Measurements from ENCODE around the gene NFKBIB. TPM values are rescaled to one million over a fixed set of nuclear protein-coding genes. Genes with fewer than 3 reads are reported as not detected.

NFKBIB gene
- total and polyA plus RNA-seq, 2 donors (not counting 3 experiments of a cell fraction or from before 2014, with no cell fraction given): 25.0 to 30.8 TPM

DNA sequence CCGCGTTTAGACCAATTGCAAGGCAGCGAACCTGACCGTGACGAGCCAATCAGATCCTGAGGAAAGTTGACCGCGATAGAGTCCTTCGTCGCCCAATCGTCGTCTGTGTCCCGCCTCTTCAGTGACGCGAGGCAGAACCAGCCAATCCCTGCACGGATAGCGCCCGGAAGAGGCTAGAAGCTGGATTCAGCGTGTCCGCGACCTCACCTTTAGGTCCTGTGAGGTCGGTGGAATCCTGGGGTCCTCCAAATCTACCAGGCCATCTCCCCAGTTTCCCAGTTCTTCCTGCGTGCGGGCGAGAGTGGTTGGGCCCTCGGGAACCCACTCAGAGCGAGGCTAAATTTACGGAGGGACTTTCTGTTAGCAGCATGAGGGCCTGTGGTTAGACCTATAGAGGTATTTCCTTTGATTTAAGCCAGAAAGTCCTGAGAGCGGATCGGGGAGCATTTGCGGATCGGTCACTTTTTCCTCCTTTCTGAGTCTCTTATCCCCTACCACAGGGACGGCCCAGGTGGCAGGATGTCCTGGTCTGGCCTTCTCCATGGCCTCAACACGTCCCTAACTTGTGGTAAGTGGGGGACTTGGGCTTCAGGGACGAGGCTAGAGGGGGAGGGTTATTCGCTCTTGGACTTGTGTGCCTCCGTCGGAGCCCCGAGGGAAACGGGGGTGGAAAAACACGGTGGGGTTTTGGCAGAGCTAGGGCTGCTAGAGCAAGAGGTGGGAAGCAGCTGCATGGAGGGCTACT lies 31.2 kb downstream of the NFKBIB start, which contains the start of gene MRPS12:
Gene MRPS12 (plus strand): TSS at position 169 of the 745 bp plus-strand sequence. CDS start 351 bp downstream, at position 520.
- BruUV-seq (replicated peaks): TSS peak; percentile 74
- dilution Hi-C loops (cut with MboI; ENCODE audit: extremely low pct_ligation_motif_present, low sequenced_read_pairs): no loop called here
- Histone ChIP-seq H3K9me1 (replicated peaks; ENCODE audit: control insufficient read depth, extremely low read depth, insufficient read depth, low read length) (no peaks in the 10 kb centered on the region), H3K27ac (ENCODE audit: insufficient read depth, low read depth, low read length) (peak within 1 kb of the TSS; percentile 69), H2AFZ (ENCODE audit: low read depth, low read length) (peak within 1 kb of the TSS; percentile 73), H3K4me2 (ENCODE audit: insufficient read depth, low read length) (peak within 1 kb of the TSS; percentile 74), H3K9me3 (replicated peaks; ENCODE audit: control insufficient read depth, insufficient read depth, low read length) (no peaks in the 10 kb centered on the region), H4K20me1 (replicated peaks; ENCODE audit: control insufficient read depth, extremely low read depth, insufficient read depth, low read length) (no peaks in the 10 kb centered on the region), H3K4me3 (replicated peaks in 1 of 3; ENCODE audit: insufficient read depth in 1 of 3, low read depth in 1 of 3, low read length in 3 of 3) (peak within 1 kb of the TSS; percentile 50 to 78 (median 58)), H3K9ac (replicated peaks; ENCODE audit: extremely low read depth, insufficient read depth, low read length) (peak within 1 kb of the TSS; percentile 86), H3K27me3 (ENCODE audit: control insufficient read depth in 2 of 2, insufficient read depth in 2 of 2, low read length in 2 of 2) (no peaks in the 10 kb centered on the region), H3K79me2 (ENCODE audit: control insufficient read depth, insufficient read depth, low read length) (peaks cover 22% of the 10 kb centered on the region), H3K36me3 (ENCODE audit: control insufficient read depth in 2 of 2, extremely low read depth in 1 of 2, insufficient read depth in 2 of 2, low read length in 2 of 2) (peaks cover 0 to 7% of the 10 kb centered on the region in 2 experiments), H3K4me1 (ENCODE audit: control insufficient read depth, extremely low read depth, insufficient read depth, low read length) (peaks cover 14% of the 10 kb centered on the region)
- FAIRE-seq: peak; percentile 100
- TF ChIP-seq EZH2 (IDR thresholded peaks at IDR 0.05; ENCODE audit: borderline replicate concordance, low read depth, low read length, severe bottlenecking) (no peak), FOS (IDR thresholded peaks at IDR 0.05; ENCODE audit: borderline replicate concordance, insufficient read depth, low read length) (no peak), GATA2 (IDR thresholded peaks at IDR 0.05; ENCODE audit: insufficient read depth, insufficient read length, low read depth, low read length) (no peak), JUN (IDR thresholded peaks at IDR 0.05; ENCODE audit: borderline replicate concordance, insufficient read depth, insufficient read length, low read depth) (no peak), POLR2A (IDR thresholded peaks at IDR 0.05; ENCODE audit: low read depth, low read length) (peak; percentile 78), POLR2AphosphoS5 (IDR thresholded peaks at IDR 0.05; ENCODE audit: insufficient read depth, low read depth, low read length) (peak; percentile 62), MYC (IDR thresholded peaks at IDR 0.05; ENCODE audit: low read depth, low read length) (no peak)
- TF ChIP-seq, protein P1, sequence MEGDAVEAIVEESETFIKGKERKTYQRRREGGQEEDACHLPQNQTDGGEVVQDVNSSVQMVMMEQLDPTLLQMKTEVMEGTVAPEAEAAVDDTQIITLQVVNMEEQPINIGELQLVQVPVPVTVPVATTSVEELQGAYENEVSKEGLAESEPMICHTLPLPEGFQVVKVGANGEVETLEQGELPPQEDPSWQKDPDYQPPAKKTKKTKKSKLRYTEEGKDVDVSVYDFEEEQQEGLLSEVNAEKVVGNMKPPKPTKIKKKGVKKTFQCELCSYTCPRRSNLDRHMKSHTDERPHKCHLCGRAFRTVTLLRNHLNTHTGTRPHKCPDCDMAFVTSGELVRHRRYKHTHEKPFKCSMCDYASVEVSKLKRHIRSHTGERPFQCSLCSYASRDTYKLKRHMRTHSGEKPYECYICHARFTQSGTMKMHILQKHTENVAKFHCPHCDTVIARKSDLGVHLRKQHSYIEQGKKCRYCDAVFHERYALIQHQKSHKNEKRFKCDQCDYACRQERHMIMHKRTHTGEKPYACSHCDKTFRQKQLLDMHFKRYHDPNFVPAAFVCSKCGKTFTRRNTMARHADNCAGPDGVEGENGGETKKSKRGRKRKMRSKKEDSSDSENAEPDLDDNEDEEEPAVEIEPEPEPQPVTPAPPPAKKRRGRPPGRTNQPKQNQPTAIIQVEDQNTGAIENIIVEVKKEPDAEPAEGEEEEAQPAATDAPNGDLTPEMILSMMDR (IDR thresholded peaks at IDR 0.05; ENCODE audit: extremely low read depth in 1 of 2, insufficient read depth in 1 of 2, low read depth in 1 of 2, low read length in 2 of 2): no peak
- TF ChIP-seq, protein P2, sequence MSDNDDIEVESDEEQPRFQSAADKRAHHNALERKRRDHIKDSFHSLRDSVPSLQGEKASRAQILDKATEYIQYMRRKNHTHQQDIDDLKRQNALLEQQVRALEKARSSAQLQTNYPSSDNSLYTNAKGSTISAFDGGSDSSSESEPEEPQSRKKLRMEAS (IDR thresholded peaks at IDR 0.05; ENCODE audit: insufficient read depth, insufficient read length): no peak
- intact Hi-C loops (cut with micrococcal nuclease): loop anchor here (1.0 to 2.0 kb wide), 7 partner anchors 32 to 528 kb away; partner anchors contain the start of genes FAM98C, NFKBIB and SIRT2
- ChIA-PET POLR2A (interaction anchor here (0.7 to 1.4 kb wide), 4 partner anchors 68 to 528 kb away, joined by 3 to 6 read pairs (median 4); partner anchors contain the start of genes FAM98C and ZFP36), CTCF (interaction anchor here (0.7 to 3.4 kb wide), 35 partner anchors 9 to 557 kb away, joined by 3 to 29 read pairs (median 4); partner anchors contain the start of genes ACTN4, ECH1, EIF3K and FAM98C)
- peak; percentile 99 for DNase-seq (ENCODE audit: low read depth, low spot score)

Data from endothelial cell of umbilical vein (primary cell).